Neural crest cell (in vitro differentiated cells): Measurements from ENCODE around the gene DDAH1. TPM values are rescaled to one million over a fixed set of nuclear protein-coding genes. Genes with fewer than 3 reads are reported as not detected.

Experiments used
- DNase-seq: peaks from one replicate; pipeline ENCODE4 v3.0.0; 2021; ENCODE audit warnings: low read depth, mixed read lengths, low spot score
- H3K27ac Mint-ChIP-seq: one replicate; pipeline ENCODE4 v1.8.0; 2021; ENCODE audit warnings: mild to moderate bottlenecking, mixed read lengths; ENCODE audit not compliant: unreplicated experiment
- H3K27me3 Mint-ChIP-seq: 2 replicates; pipeline ENCODE4 v1.8.0; 2021; ENCODE audit warnings: low read depth, mild to moderate bottlenecking, mixed read lengths
- H3K36me3 Mint-ChIP-seq: 2 replicates; pipeline ENCODE4 v1.8.0; 2021; ENCODE audit warnings: low read depth, mild to moderate bottlenecking, mixed read lengths
- H3K4me1 Mint-ChIP-seq: 2 replicates; pipeline ENCODE4 v1.8.0; 2021; ENCODE audit warnings: mixed read lengths
- H3K4me3 Mint-ChIP-seq: one replicate; pipeline ENCODE4 v1.8.0; 2021; ENCODE audit warnings: mild to moderate bottlenecking, mixed read lengths
- H3K9me3 Mint-ChIP-seq: 2 replicates; pipeline ENCODE4 v1.8.0; 2021; ENCODE audit warnings: mixed read lengths
- total RNA-seq: library from RNA; stranded (reverse); gene quantifications from 2 replicates; pipeline ENCODE4 v1.2.1, GENCODE V29; 2021
- TF ChIP-seq, protein P1 (sequence below): fragments of 200-600 bp; sonication (generic); conservative IDR thresholded peaks from 2 replicates; pipeline ENCODE4 v1.5.0; 2021; ENCODE audit warnings: antibody characterized with exemption, mild to moderate bottlenecking

The DDAH1 gene
- total RNA-seq, 1 donor from 2014 or later, result 22.3 TPM

DNA sequence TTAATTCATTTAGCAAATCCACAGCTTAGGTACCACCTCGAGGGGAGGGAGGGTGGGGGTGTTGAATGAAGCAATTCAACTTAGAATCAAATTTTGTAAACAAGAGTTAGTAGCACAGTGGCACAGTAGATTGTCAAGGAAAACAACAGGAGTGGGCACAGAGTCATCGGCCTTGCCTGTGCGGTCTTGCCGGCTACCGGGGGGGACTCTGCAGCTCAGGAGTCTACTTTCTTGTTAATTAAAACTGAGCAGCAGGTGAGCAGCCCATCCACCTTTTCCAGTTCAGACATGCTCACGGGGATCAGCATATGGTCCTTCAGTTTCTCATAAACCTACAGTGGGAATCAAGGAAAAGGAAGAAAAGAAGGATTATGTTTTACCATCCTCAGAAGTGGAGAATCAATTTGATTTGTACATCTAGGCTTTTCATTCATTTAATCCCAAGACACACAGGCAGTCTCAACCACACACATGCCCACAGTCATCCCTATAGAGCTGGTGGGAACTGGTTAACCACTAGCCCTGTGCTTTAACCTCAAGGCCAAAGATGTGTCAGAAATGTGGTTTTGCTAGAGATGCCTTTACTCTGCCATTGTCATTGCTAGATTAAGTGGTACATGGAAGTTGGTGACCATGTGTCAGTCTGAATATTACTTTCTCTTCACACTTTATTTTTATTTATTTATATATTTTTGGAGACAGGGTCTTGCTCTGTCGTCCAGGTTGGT is 143.6 kb downstream of the DDAH1 start:
- H3K36me3 Mint-ChIP-seq, result peaks cover 2% of the 10 kb centered on the region
- H3K4me3 Mint-ChIP-seq, result no peak overlapping the region
- no peaks in the 10 kb centered on the region for H3K27me3 Mint-ChIP-seq
- no peak for DNase-seq
- H3K9me3 Mint-ChIP-seq, result no peaks in the 10 kb centered on the region
- no peaks in the 10 kb centered on the region for H3K4me1 Mint-ChIP-seq
- TF ChIP-seq, protein P1, sequence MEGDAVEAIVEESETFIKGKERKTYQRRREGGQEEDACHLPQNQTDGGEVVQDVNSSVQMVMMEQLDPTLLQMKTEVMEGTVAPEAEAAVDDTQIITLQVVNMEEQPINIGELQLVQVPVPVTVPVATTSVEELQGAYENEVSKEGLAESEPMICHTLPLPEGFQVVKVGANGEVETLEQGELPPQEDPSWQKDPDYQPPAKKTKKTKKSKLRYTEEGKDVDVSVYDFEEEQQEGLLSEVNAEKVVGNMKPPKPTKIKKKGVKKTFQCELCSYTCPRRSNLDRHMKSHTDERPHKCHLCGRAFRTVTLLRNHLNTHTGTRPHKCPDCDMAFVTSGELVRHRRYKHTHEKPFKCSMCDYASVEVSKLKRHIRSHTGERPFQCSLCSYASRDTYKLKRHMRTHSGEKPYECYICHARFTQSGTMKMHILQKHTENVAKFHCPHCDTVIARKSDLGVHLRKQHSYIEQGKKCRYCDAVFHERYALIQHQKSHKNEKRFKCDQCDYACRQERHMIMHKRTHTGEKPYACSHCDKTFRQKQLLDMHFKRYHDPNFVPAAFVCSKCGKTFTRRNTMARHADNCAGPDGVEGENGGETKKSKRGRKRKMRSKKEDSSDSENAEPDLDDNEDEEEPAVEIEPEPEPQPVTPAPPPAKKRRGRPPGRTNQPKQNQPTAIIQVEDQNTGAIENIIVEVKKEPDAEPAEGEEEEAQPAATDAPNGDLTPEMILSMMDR, result no peak
- H3K27ac Mint-ChIP-seq, result no peak overlapping the region

DNA sequence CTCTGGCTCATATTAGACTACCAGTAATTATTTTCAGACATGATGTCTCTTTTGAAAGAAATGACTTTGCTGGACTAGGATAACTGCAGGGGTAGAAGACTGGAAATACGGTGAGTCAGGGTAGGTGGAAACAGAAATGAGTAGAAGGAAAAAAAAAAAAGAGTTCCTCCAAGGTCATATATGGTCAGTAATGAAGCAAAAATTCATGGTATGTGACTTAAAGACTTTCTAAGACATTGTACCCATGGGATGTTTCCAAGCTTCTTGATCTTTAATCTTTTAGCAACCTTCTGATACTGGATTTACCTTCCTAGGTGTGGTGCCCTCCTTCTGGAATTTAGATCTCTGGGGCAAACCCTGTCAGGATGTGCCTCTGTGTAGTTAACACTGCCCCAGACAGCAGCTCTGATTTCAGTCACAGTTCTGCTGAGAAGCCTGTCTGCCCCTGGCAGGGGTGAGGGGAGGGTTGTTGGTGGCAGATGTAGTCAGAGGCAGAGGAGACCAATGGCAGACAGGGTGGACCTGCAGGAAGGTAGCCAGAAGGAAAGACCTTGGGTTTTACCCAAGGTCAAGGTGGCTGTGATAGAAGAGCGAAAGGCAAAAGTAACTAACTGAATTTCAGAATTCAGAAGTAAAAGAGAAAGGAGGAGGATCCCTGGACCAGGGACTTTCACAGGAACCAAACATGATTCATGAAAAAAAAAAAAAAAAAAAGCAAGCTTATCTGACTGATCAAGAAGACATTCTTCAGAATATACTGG is 144.4 kb downstream of the DDAH1 start:
- Mint-ChIP-seq H3K4me1 (no peaks in the 10 kb centered on the region), H3K36me3 (peaks cover 2% of the 10 kb centered on the region), H3K27me3 (no peaks in the 10 kb centered on the region), H3K27ac (no peak overlapping the region), H3K9me3 (no peaks in the 10 kb centered on the region), H3K4me3 (no peak overlapping the region)
- no peak for DNase-seq
- TF ChIP-seq, protein P1, result no peak

DNA sequence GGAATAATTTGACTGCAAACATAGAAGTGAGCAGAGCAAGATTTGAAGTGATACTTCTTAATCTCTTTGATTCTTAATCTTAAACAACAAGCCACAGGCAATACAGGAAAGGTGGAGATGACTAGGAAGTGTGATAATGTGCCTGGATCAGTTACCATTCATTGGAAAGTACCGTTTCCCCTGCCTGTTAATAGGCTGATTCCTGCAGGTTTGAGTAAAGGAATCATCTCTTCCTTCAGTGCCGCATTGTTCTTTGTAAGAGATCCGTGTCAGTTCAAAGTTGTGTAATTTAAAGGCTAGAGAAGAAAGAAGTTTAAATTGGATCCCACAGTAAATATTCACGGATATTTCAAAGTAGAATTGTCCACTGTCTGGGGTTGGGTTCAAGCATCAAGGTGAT is 145.0 kb downstream of the DDAH1 start:
- H3K4me1 Mint-ChIP-seq, result no peaks in the 10 kb centered on the region
- no peaks in the 10 kb centered on the region for H3K9me3 Mint-ChIP-seq
- TF ChIP-seq, protein P1, result no peak
- no peak overlapping the region for H3K4me3 Mint-ChIP-seq
- H3K27ac Mint-ChIP-seq, result no peak overlapping the region
- DNase-seq, result no peak
- peaks cover 2% of the 10 kb centered on the region for H3K36me3 Mint-ChIP-seq
- H3K27me3 Mint-ChIP-seq, result no peaks in the 10 kb centered on the region

DNA sequence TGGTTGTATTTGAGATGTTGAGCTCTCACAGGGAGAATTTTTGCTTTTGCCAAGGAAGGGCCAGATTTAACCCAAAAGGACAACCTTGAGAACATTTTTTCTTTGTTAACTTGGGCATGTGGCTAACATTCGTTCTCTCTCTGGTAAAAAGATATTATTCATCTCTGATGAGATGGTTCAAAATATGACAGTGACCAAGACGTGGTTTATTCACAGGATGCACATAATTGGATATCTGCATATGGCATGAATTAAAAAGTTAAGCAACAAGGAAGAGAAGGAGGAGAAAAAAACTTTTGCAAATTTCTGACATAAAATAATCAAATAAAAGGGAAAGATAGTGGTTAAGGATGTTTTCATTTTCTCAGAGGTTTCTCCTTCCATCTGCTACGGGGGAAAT is 145.5 kb downstream of the DDAH1 start:
- Mint-ChIP-seq H3K27me3 (no peaks in the 10 kb centered on the region), H3K27ac (no peak overlapping the region), H3K4me1 (no peaks in the 10 kb centered on the region), H3K4me3 (no peak overlapping the region), H3K36me3 (peaks cover 2% of the 10 kb centered on the region), H3K9me3 (no peaks in the 10 kb centered on the region)
- DNase-seq, result no peak
- TF ChIP-seq, protein P1, result no peak

DNA sequence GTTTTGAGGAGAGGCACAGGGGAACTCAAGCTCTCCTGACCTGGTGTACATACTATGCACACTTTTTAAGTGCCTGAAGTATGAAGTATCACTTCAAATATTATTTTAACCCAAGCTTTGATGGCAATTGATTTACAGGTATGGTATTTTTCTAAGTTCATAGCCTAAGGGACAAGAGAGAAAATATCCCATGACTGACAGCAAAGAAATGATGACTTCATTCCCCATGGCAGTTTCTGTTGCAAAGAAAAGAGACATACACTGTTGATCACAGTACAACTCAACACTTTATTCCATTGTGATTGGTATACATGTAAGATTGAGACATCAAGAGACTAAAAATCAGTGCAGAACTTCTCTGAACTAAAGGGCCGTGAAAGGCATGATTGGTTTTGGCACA is 146.7 kb downstream of the DDAH1 start:
- no peaks in the 10 kb centered on the region for H3K9me3 Mint-ChIP-seq
- H3K27ac Mint-ChIP-seq, result no peak overlapping the region
- no peaks in the 10 kb centered on the region for H3K4me1 Mint-ChIP-seq
- no peak overlapping the region for H3K4me3 Mint-ChIP-seq
- H3K27me3 Mint-ChIP-seq, result no peaks in the 10 kb centered on the region
- DNase-seq, result no peak
- peaks cover 2% of the 10 kb centered on the region for H3K36me3 Mint-ChIP-seq
- TF ChIP-seq, protein P1, result no peak
